SU-DHL-6 (cell line): Measurements from ENCODE around the gene C8A.

Experiments used
- EZH2phosphoT487 ChIP-seq: fragments of 200-600 bp; sonication (generic), shearing (Covaris generic); conservative IDR thresholded peaks from 2 replicates; pipeline ENCODE4 v1.6.1; 2018; ENCODE audit warnings: mild to moderate bottlenecking, antibody characterized with exemption, low read length, moderate library complexity, mixed read lengths
- TF ChIP-seq, protein P1 (sequence below): fragments of 200-600 bp; sonication (generic); IDR thresholded peaks from one replicate; pipeline ENCODE4 v1.5.1; 2017; ENCODE audit warnings: antibody characterized with exemption, mild to moderate bottlenecking, low read length, moderate library complexity; ENCODE audit not compliant: insufficient read depth, poor library complexity, severe bottlenecking

DNA sequence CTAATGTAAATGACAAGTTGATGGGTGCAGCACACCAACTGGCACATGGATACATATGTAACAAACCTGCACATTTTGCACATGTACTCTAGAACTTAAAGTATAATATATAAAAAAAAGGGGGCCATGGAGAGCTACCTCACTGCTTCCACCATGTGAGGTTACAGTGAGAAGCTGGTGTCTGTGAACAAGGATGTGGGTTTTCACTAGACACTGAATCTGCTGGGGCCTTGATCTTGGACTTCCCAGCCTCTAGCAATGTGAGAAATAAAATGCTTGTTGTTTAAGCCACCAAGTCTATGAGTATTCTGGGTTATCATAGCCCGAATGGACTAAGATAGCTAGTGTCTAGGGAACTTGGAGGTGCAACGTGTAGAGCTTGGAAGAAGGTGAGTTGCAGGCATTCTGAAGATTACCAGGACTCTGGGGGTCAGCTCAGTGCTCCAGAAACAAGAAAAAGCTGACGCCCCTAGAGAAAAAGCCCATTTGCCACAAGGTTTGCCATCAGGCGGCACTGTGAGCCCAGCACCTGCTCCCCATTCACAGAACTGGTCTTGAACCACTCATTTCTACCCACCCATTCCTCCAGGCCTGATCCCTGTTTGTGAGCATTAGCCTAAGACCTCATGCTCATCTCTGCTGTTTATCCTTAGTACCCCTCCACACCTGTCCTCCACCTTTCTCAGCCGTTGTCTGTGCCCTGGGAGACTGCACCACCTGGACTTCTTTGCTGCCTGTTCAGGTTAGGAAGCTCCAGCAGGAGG lies 20.3 kb upstream of the C8A start:
- TF ChIP-seq, protein P1, sequence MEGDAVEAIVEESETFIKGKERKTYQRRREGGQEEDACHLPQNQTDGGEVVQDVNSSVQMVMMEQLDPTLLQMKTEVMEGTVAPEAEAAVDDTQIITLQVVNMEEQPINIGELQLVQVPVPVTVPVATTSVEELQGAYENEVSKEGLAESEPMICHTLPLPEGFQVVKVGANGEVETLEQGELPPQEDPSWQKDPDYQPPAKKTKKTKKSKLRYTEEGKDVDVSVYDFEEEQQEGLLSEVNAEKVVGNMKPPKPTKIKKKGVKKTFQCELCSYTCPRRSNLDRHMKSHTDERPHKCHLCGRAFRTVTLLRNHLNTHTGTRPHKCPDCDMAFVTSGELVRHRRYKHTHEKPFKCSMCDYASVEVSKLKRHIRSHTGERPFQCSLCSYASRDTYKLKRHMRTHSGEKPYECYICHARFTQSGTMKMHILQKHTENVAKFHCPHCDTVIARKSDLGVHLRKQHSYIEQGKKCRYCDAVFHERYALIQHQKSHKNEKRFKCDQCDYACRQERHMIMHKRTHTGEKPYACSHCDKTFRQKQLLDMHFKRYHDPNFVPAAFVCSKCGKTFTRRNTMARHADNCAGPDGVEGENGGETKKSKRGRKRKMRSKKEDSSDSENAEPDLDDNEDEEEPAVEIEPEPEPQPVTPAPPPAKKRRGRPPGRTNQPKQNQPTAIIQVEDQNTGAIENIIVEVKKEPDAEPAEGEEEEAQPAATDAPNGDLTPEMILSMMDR = no peak
- no peak for TF ChIP-seq EZH2phosphoT487
